Panc1 (cell line): ENCODE results near the gene VIT.

ENCODE experiments used
- POLR2AphosphoS5 ChIP-seq: IDR thresholded peaks from 2 replicates; pipeline ENCODE4 v1.6.1; 2012; ENCODE audit warnings: mild to moderate bottlenecking, low read depth, low read length, moderate library complexity
- SIN3A ChIP-seq: IDR thresholded peaks from 2 replicates; pipeline ENCODE4 v1.6.1; 2012; ENCODE audit warnings: low read depth, mild to moderate bottlenecking, low read length, moderate library complexity, borderline replicate concordance; ENCODE audit not compliant: insufficient read depth
- TCF7L2 ChIP-seq: IDR thresholded peaks from 2 replicates; pipeline ENCODE4 v1.6.1; 2011; ENCODE audit warnings: mild to moderate bottlenecking, low read depth, low read length, inconsistent platforms
- TF ChIP-seq, protein P1 (sequence below): fragments of 450-650 bp; IDR thresholded peaks from 2 replicates; pipeline ENCODE4 v1.5.1; 2017; ENCODE audit warnings: mild to moderate bottlenecking
- TF ChIP-seq, protein P2 (sequence below), 2 experiments: IDR thresholded peaks; 2 replicates each; pipeline ENCODE4 v1.6.1; 2011 to 2012; ENCODE audit warnings: low read depth in 2 of 2, control low read depth in 1 of 2, low read length in 1 of 2, mild to moderate bottlenecking in 1 of 2, moderate library complexity in 1 of 2; ENCODE audit not compliant: insufficient read depth in 1 of 2

DNA sequence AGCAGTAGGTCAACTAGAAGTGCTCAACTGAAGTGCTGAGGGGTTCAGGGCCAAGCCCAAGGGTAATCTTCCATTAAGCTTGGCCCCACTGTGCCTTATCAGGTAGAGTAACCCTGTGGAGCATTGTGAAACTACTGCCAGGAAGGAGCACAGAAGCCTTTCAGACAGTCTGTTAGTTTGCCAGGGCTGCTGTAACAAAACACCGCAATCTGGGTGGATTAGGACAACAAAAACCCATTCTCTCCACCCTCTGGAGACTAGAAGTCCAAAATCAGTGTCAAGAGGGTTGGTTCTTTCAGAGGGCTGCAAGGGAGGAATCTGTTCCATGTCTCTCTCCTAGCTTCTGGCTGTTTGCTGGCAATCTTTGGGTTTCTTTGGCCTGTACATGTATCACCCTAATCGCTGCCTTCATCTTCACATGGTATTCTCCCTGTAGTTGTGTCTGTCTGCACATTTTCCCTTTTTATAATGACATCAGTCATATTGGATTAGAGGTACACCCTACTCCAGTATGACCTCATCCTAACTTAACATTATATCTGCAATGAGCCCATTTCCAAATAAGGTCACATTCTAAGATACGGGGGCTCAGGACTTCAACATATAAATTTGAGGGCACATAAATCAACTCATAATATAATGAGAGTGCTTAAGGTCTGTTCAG is 21.2 kb downstream of the VIT start:
- TF ChIP-seq, protein P1, sequence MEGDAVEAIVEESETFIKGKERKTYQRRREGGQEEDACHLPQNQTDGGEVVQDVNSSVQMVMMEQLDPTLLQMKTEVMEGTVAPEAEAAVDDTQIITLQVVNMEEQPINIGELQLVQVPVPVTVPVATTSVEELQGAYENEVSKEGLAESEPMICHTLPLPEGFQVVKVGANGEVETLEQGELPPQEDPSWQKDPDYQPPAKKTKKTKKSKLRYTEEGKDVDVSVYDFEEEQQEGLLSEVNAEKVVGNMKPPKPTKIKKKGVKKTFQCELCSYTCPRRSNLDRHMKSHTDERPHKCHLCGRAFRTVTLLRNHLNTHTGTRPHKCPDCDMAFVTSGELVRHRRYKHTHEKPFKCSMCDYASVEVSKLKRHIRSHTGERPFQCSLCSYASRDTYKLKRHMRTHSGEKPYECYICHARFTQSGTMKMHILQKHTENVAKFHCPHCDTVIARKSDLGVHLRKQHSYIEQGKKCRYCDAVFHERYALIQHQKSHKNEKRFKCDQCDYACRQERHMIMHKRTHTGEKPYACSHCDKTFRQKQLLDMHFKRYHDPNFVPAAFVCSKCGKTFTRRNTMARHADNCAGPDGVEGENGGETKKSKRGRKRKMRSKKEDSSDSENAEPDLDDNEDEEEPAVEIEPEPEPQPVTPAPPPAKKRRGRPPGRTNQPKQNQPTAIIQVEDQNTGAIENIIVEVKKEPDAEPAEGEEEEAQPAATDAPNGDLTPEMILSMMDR: no peak
- TF ChIP-seq POLR2AphosphoS5 (no peak), TCF7L2 (no peak), SIN3A (no peak)
- TF ChIP-seq, protein P2, sequence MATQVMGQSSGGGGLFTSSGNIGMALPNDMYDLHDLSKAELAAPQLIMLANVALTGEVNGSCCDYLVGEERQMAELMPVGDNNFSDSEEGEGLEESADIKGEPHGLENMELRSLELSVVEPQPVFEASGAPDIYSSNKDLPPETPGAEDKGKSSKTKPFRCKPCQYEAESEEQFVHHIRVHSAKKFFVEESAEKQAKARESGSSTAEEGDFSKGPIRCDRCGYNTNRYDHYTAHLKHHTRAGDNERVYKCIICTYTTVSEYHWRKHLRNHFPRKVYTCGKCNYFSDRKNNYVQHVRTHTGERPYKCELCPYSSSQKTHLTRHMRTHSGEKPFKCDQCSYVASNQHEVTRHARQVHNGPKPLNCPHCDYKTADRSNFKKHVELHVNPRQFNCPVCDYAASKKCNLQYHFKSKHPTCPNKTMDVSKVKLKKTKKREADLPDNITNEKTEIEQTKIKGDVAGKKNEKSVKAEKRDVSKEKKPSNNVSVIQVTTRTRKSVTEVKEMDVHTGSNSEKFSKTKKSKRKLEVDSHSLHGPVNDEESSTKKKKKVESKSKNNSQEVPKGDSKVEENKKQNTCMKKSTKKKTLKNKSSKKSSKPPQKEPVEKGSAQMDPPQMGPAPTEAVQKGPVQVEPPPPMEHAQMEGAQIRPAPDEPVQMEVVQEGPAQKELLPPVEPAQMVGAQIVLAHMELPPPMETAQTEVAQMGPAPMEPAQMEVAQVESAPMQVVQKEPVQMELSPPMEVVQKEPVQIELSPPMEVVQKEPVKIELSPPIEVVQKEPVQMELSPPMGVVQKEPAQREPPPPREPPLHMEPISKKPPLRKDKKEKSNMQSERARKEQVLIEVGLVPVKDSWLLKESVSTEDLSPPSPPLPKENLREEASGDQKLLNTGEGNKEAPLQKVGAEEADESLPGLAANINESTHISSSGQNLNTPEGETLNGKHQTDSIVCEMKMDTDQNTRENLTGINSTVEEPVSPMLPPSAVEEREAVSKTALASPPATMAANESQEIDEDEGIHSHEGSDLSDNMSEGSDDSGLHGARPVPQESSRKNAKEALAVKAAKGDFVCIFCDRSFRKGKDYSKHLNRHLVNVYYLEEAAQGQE (IDR thresholded peaks at IDR 0.05; ENCODE audit: insufficient read depth in 1 of 2, low read depth in 2 of 2, low read length in 1 of 2): no peak
